Ectodermal cell (in vitro differentiated cells): ENCODE results near the gene RPRM. TPM values are rescaled to one million over a fixed set of nuclear protein-coding genes. Genes with fewer than 3 reads are reported as not detected.
"Not testable (repeated sequence)": the region's sequence is repeated elsewhere in the genome, so short reads cannot be mapped to it uniquely, and the experiment has no call there.

Experiments
- H3K27ac ChIP-seq: 2 replicates; pipeline ENCODE4 v1.7.0; 2013; ENCODE audit warnings: mild to moderate bottlenecking, low read depth, low read length; ENCODE audit not compliant: insufficient read depth, poor library complexity, severe bottlenecking
- H3K27me3 ChIP-seq: 2 replicates; pipeline ENCODE4 v1.7.0; 2013; ENCODE audit warnings: mild to moderate bottlenecking, low read length; ENCODE audit not compliant: insufficient read depth, control insufficient read depth, poor library complexity, severe bottlenecking
- H3K36me3 ChIP-seq: one replicate; pipeline ENCODE4 v1.7.0; 2013; ENCODE audit warnings: low read length; ENCODE audit not compliant: control insufficient read depth, insufficient read depth
- H3K4me1 ChIP-seq: one replicate; pipeline ENCODE4 v1.7.0; 2013; ENCODE audit warnings: low read length; ENCODE audit not compliant: control insufficient read depth, insufficient read depth
- H3K4me3 ChIP-seq: 2 replicates; pipeline ENCODE4 v1.7.0; 2013; ENCODE audit warnings: low read depth, low read length, control low read depth; ENCODE audit not compliant: insufficient read depth
- H3K9me3 ChIP-seq: 2 replicates; pipeline ENCODE4 v1.7.0; 2013; ENCODE audit warnings: mild to moderate bottlenecking, low read length, moderate library complexity; ENCODE audit not compliant: control insufficient read depth
- WGBS, 2 experiments: methylation state at CpG; one replicate each; pipeline ENCODE4 v1.1.7; 2013; ENCODE audit warnings: missing lambda C conversion rate in 2 of 2; 5-methylcytosine and 5-hydroxymethylcytosine counted together
- polyA plus RNA-seq, 4 experiments: library from polyadenylated mRNA; stranded (reverse); fragments of 50-300 nt; gene quantifications; one replicate each; pipeline ENCODE4 v1.2.3, GENCODE V29; 2013

The RPRM gene
- 3.3 TPM for polyA plus RNA-seq (2013, experiment 1 of 4)
- 3.3 TPM for polyA plus RNA-seq (2013, experiment 2 of 4)
- 3.7 TPM for polyA plus RNA-seq (2013, experiment 3 of 4)
- 3.0 TPM for polyA plus RNA-seq (2013, experiment 4 of 4)

DNA sequence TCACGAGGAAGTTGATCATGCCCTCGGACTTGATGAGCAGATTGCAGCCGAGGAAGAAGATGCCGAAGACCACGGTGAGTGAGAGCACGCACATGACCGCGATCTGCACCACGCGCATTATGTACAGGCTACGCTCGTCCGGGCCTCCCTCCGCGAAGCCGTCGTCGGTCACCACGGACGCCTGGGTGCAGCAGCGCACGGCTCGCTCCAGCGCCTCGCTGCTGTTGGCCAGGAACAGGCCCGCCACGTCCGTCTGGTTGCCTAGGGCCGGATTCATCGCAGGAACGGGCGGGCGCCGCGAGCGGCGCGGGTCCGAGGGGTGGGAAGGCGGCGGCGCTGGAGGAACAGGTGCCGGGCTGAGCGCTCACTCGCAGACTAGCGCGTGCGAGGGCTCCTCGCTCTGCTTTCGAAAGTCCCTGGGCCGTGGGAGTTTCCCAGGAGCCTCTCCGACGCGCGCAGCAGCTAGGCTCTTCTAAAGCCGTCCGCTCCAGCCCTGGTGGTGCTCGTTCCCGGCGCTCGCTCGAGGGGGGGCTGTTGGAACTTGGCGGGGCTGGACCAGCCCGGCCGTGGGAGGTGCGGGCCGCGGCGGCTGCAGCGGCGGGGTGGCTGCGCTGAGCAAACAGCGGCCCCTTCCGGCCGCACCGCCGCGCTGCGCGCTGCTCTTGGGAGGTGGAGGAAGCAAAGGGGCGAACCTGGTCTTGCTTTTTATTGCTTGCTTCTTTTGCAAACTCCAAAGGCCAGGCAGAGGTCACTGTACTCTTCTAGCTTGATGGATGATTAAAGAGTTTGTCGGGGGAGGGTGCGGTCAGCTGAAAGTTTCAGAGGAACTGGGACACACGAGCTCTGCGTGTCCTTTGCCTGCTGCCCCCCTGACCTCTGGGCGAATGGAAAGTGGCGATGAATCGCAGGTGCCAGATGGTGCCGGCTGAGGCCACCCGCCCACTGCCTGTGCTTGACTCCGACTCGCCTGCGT, at the start of gene RPRM:
Gene RPRM, minus strand, starts transcription at position 474 of the 973 bp plus-strand sequence. Its CDS starts 197 bp downstream, at position 277.
- peaks cover 32% of the 10 kb centered on the region for H3K4me1 ChIP-seq
- H3K27me3 ChIP-seq = peaks cover 28% of the 10 kb centered on the region
- peak within 1 kb of the TSS; percentile 45 for H3K4me3 ChIP-seq
- H3K36me3 ChIP-seq = no peaks in the 10 kb centered on the region
- no peaks in the 10 kb centered on the region for H3K9me3 ChIP-seq
- peak within 1 kb of the TSS; percentile 2 for H3K27ac ChIP-seq
- 0 to 1% methylated on average over 93 of the region's 93 CpGs for WGBS, 2 experiments

DNA sequence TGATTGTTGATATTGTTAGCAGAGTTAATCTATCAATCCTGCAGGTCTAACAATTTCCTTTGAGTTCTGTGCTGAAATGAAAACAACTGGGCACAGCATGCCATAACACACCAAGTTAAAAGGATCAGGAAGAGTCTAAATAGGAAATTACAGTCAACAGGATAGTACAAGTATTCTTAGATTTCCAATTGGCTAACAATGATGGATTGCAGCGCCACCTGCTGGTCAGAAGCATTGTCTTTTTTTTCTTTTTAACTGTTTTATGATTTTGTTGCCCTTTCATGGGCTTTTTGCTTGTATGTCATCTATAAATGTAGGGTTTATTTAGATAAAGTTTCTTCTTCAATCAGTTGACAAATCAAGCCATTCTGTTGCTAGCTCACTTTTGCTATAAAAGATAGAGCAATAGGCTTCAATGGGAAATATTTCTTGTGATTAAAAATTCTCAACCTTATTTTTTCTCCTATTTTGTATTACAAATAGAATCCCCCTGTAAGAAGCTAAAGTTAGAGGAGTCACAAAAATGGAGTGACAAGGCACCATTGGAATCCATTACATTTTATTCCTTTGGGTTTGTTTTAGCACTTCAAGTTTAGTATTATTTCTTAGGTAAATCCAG, 40.8 kb upstream of the RPRM start:
- H3K4me1 ChIP-seq = no peaks in the 10 kb centered on the region
- H3K36me3 ChIP-seq = no peaks in the 10 kb centered on the region
- H3K27ac ChIP-seq = no peak overlapping the region
- H3K4me3 ChIP-seq = no peak overlapping the region
- no peaks in the 10 kb centered on the region for H3K9me3 ChIP-seq
- WGBS, 2 experiments = 0% methylated on average over 1 of the region's 1 CpG
- H3K27me3 ChIP-seq = no peaks in the 10 kb centered on the region

DNA sequence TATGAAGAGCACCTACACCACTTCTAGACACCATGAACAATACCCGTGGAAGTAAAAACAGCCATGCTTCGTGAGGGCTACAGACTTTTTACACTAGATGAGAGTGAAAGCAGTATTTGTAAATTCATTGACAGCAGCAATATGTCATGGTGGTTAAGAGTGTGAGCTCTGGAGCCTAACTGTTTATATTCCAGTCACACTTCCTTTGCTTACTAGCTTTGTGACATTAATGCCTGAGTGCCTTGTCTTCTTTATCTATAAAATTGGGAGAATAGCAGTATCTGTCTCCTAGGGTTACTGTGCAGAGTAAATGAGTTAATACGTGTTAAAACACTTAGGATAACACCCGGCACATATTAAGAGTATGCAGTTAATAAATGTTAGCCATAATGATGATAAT, 33.8 kb upstream of the RPRM start:
- no peaks in the 10 kb centered on the region for H3K9me3 ChIP-seq
- H3K36me3 ChIP-seq = no peaks in the 10 kb centered on the region
- no peak overlapping the region for H3K27ac ChIP-seq
- 96 to 100% methylated on average over 3 to 4 of the region's 4 CpGs for WGBS, 2 experiments
- no peak overlapping the region for H3K4me3 ChIP-seq
- no peaks in the 10 kb centered on the region for H3K4me1 ChIP-seq
- no peaks in the 10 kb centered on the region for H3K27me3 ChIP-seq

DNA sequence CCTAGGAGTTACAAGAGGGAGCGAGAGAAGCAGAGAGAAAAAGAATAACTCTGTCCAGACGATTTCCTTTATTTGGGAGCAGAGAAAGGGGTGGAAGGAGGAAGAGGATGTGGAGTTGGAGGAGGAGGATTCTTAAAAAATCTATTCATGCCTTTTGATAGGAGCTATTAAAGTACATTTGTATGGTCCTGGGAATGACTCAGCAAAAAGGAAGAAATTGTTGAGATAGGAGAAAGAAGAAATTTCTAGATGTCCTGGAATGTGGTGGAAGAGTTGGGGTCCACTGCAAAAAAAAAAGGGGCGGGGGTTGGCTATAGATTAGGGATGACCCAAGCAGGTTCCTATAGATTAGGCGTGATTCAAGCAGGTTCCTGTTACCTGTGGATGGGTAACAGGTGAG, 32.4 kb upstream of the RPRM start:
- no peaks in the 10 kb centered on the region for H3K9me3 ChIP-seq
- no peak overlapping the region for H3K4me3 ChIP-seq
- no peaks in the 10 kb centered on the region for H3K36me3 ChIP-seq
- no peaks in the 10 kb centered on the region for H3K27me3 ChIP-seq
- H3K27ac ChIP-seq = no peak overlapping the region
- 93% methylated on average over 4 of the region's 4 CpGs for WGBS, 2 experiments
- H3K4me1 ChIP-seq = no peaks in the 10 kb centered on the region

DNA sequence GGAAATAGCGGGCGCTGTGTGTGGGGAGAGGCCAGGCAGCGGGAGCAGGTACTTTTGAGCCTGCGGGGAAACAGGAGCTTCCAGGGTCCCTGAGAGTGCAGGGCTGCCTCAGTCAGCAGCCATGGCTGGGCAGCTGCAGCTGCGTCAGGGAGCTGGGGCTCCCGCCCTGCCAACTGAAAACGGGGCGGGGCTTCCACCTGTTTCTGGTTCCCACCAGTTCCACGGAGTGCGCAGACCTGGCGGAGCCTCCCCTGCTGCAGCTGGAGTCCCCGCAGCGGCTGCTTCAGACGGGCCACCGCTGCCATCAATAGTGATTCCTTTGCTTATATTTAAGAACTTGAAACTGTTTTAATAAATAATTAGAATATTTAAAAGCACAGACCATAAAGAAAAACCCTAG, 30.6 kb upstream of the RPRM start:
- H3K36me3 ChIP-seq = no peaks in the 10 kb centered on the region
- no peaks in the 10 kb centered on the region for H3K9me3 ChIP-seq
- WGBS, 2 experiments = 93 to 94% methylated on average over 11 to 14 of the region's 15 CpGs

DNA sequence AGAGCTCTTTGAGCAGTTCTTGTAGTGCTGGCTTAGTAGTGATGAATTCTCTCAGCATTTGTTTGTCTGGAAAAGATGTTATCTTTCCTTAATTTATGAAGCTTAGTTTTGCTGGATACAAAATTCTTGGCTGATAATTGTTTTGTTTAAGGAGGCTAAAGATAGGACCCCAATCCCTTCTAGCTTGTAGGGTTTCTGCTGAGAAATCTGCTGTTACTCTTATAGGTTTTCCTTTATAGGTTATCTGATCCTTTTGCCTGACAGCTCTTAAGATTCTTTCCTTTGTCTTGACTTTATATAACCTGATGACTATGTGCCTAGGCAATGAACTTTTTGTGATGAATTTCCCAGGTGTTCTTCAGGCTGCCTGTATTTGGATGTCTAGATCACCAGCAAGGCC, 27.9 kb upstream of the RPRM start:
- H3K9me3 ChIP-seq, H3K27ac ChIP-seq, H3K27me3 ChIP-seq, H3K36me3 ChIP-seq, H3K4me3 ChIP-seq, H3K4me1 ChIP-seq: not testable (repeated sequence)

More for the DNA sequence above, 30.6 kb upstream of the RPRM start:
- H3K4me3 ChIP-seq = no peak overlapping the region
- no peaks in the 10 kb centered on the region for H3K4me1 ChIP-seq
- H3K27ac ChIP-seq = no peak overlapping the region
- no peaks in the 10 kb centered on the region for H3K27me3 ChIP-seq

DNA sequence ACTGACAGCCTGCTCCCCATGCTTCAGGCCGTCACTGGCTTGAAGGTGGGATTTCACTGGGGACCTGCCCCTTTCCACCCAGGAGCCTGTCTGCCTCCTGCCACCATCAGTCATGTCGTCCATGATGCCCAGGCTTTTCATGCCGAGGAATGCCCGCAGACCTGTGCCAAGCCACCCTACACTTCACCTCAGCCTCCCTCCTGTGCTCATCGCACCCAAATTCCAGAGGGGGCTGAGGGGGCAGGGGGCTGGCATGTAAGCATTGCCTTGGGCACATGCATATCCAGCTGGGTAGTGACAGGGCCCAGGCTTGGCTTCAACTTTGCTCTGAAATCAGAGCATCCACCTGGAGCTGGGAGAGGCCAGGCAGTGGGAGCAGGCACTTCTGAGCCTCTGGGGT, 20.9 kb upstream of the RPRM start:
- Histone ChIP-seq H3K27me3 (no peaks in the 10 kb centered on the region), H3K9me3 (no peaks in the 10 kb centered on the region), H3K27ac (no peak overlapping the region), H3K4me1 (no peaks in the 10 kb centered on the region), H3K36me3 (no peaks in the 10 kb centered on the region), H3K4me3 (no peak overlapping the region)
- 94% methylated on average over 5 of the region's 5 CpGs for WGBS, 2 experiments

DNA sequence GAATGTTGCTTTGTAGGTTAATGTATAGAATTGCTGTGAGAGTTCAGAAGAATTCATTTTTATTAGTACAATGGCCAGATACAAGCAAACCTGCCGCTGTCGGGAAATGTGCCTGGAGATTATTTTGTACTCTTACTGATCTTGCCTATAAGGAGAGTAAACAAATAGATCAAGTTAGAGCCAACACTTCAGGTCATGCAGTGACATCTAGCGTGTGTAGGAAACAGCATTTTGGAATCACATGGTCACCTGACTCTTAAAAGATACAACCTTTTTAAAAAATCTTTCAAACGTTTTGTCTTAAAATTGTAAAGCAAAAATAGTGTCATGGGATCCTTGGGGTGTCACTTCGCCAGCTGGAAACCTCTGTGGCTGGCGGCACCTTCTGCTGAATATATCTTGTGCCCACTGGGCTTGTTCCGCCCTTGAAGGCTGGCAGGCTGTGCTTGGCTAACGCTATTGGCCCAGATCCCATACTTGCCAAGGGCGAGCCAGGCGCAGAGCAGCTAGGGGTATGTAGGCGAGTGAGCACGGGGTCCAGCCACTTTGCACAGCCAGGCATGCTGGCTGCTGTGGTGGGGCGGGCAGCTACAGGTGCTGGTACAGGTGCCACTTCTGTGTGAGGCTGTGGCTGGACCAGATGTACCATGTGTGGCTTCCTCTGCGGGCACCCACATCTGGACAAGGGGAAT, 19.5 kb upstream of the RPRM start:
- Histone ChIP-seq H3K27me3 (no peaks in the 10 kb centered on the region), H3K36me3 (no peaks in the 10 kb centered on the region), H3K4me1 (no peaks in the 10 kb centered on the region), H3K9me3 (no peaks in the 10 kb centered on the region), H3K4me3 (no peak overlapping the region), H3K27ac (no peak overlapping the region)
- WGBS, 2 experiments = 93 to 96% methylated on average over 14 of the region's 14 CpGs

DNA sequence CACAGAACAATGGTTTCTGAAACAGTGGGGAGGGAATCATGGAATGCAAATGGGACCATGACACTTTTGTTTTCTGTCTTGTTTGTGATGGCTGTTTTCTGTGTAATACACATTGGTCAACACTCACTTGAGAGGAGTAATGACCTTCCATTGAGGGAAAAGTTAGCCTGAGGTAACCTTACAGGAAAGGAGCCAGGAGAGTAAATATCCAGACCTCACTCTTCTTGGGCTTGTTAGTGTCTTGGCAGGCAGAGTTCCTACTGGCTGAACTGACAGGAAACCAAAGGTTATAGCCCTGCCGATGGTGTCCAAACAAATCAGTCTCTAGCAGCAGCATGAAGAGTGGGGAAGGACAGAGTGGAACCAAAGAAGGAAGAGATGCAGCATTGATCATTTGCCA, 17.2 kb upstream of the RPRM start:
- H3K27ac ChIP-seq = no peak overlapping the region
- H3K36me3 ChIP-seq = no peaks in the 10 kb centered on the region
- H3K4me3 ChIP-seq = no peak overlapping the region
- H3K27me3 ChIP-seq = no peaks in the 10 kb centered on the region
- H3K4me1 ChIP-seq = no peaks in the 10 kb centered on the region
- 73 to 79% methylated on average over 1 of the region's 1 CpG for WGBS, 2 experiments
- no peaks in the 10 kb centered on the region for H3K9me3 ChIP-seq

DNA sequence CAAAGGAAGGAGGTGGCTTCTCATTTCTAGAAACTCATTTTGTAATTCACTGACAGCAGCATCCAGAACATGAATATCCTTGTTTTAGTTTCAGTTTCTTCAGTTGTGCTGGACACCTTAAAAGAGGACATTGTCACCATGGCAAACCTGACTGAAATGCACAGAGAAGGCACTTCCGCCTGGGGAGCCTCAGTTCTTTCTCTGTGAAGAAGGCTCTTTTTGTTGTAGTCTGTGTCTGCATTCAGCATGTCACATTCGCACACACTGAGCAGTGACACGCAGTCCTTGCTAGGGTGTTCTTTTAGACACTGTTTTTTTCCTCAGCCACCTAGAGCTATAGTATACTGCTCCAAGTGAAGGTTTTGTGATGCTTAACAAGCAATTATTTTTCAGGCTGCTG, 9.5 kb upstream of the RPRM start:
- WGBS, 2 experiments = 9 to 13% methylated on average over 3 of the region's 3 CpGs
- Histone ChIP-seq H3K27me3 (no peaks in the 10 kb centered on the region), H3K9me3 (no peaks in the 10 kb centered on the region), H3K27ac (peak overlapping the region; percentile 11), H3K4me3 (no peak overlapping the region), H3K4me1 (peaks cover 11% of the 10 kb centered on the region), H3K36me3 (no peaks in the 10 kb centered on the region)
